ENCODE data around the gene RBM43. TPM values are rescaled to one million over a fixed set of nuclear protein-coding genes. Genes with fewer than 3 reads are reported as not detected.

The RBM43 gene
- total RNA-seq, 1 donor from 2014 or later: 4.8 TPM

DNA sequence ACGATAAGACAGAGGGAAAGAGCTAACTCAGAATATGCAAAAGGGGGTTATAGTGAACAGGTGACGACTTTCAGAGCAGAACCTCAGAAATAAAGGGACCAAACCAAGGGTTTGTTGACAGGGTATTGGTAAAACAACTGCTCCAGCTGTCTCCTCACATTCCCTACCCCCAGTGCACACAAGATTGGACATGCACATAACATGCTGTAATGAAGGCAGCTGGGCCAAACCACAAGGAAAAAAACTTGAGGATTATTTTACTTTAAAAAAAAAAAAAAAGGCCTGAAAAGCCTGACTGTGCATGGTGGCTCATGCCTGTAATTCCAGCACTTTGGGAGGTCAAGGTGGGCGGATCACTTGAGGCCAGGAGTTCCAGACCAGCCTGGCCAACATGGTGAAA lies 3.5 kb downstream of the RBM43 start:
- Mint-ChIP-seq H3K4me3 (no peak overlapping the region), H3K36me3 (ENCODE audit: low read depth) (peaks cover 22% of the 10 kb centered on the region), H3K9me3 (no peaks in the 10 kb centered on the region), H3K27ac (no peak overlapping the region), H3K4me1 (peaks cover 20% of the 10 kb centered on the region), H3K27me3 (no peaks in the 10 kb centered on the region)
- ATAC-seq (ENCODE audit: low read depth): no peak
- ChIA-PET POLR2A (no interaction called here), CTCF (interaction anchor here (0.8 kb wide), 1 partner anchor 19 kb away, joined by 3 read pairs; no protein-coding TSS in a partner anchor)
- DNase-seq: no peak
- intact Hi-C loops (cut with micrococcal nuclease): no loop called here
- TF ChIP-seq, protein P1, sequence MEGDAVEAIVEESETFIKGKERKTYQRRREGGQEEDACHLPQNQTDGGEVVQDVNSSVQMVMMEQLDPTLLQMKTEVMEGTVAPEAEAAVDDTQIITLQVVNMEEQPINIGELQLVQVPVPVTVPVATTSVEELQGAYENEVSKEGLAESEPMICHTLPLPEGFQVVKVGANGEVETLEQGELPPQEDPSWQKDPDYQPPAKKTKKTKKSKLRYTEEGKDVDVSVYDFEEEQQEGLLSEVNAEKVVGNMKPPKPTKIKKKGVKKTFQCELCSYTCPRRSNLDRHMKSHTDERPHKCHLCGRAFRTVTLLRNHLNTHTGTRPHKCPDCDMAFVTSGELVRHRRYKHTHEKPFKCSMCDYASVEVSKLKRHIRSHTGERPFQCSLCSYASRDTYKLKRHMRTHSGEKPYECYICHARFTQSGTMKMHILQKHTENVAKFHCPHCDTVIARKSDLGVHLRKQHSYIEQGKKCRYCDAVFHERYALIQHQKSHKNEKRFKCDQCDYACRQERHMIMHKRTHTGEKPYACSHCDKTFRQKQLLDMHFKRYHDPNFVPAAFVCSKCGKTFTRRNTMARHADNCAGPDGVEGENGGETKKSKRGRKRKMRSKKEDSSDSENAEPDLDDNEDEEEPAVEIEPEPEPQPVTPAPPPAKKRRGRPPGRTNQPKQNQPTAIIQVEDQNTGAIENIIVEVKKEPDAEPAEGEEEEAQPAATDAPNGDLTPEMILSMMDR (IDR thresholded peaks at IDR 0.05): no peak

DNA sequence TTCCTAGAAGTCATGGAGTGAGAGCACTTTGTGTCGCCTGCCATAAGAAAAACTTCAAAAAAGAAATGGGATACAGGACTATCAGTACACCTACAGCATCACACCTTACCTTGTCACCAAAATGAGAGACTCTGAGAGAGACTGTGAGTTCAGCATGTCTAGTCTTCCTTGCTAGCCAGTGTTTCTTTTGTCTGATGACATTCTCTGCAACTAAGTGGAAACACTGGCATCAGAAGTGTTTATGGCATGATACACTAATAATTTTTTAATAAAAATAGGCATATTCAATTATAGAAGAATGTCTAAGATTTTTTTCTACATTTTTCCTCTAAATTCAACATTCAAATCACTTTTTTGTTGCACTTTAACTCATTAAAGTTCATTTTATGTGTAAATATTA lies 9.0 kb downstream of the RBM43 start:
- Mint-ChIP-seq H3K4me1 (peaks cover 3% of the 10 kb centered on the region), H3K36me3 (ENCODE audit: low read depth) (peaks cover 63% of the 10 kb centered on the region), H3K27ac (no peak overlapping the region), H3K9me3 (peaks cover 11% of the 10 kb centered on the region), H3K4me3 (no peak overlapping the region), H3K27me3 (no peaks in the 10 kb centered on the region)
- CTCF ChIA-PET: no interaction called here
- POLR2A ChIA-PET: no interaction called here
- TF ChIP-seq, protein P1 (IDR thresholded peaks at IDR 0.05): no peak
- DNase-seq (no peak), ATAC-seq (ENCODE audit: low read depth) (no peak)
- intact Hi-C loops (cut with micrococcal nuclease): no loop called here

DNA sequence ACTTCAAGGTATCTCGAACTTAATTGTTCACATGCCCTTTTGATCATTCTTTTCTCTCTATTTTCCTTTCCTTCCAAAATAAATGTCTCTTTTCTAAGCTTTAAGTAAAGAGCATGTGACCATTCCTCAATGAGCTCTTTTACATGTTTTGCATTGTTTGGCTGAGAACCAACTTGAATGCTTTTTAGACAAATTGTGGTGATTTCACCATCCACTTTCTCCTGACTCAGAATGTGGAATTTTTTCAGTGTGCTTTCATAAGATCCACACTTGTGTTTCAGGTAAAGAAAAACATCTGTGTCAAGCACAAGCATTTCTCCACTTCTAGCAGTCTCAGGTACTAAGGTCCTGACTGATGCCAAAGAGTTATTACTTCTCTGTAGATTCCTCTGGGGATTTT lies 10.7 kb downstream of the RBM43 start:
- no peak for DNase-seq
- H3K27me3 Mint-ChIP-seq: no peaks in the 10 kb centered on the region
- intact Hi-C loops (cut with micrococcal nuclease): no loop called here
- H3K27ac Mint-ChIP-seq: no peak overlapping the region
- H3K4me3 Mint-ChIP-seq: no peak overlapping the region
- ChIA-PET POLR2A (interaction anchor here (1.6 kb wide), 1 partner anchor 11 kb away, joined by 4 read pairs; the partner anchor contains the start of gene RBM43), CTCF (no interaction called here)
- H3K36me3 Mint-ChIP-seq (ENCODE audit: low read depth): peaks cover 66% of the 10 kb centered on the region
- no peak for ATAC-seq (ENCODE audit: low read depth)
- TF ChIP-seq, protein P1 (IDR thresholded peaks at IDR 0.05): no peak
- H3K9me3 Mint-ChIP-seq: peaks cover 11% of the 10 kb centered on the region
- H3K4me1 Mint-ChIP-seq: no peaks in the 10 kb centered on the region

DNA sequence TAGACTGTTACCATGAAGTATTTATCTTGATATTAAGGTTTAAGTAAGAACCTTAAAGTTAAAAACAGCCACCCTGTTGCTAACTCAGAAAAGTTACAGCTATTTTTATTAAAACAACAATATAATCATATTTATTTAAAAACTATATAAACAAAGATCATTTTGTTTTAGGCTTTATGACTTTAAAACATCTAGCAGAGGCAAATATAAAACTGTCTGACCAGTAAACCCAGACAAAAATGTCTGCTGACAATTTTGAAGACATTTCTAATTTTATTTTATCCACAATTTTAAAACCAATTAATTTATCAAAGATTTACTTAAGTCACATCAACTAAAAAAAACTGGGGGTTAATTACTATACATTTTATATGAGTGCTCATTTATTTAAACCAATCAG lies 14.2 kb downstream of the RBM43 start:
- TF ChIP-seq, protein P1 (IDR thresholded peaks at IDR 0.05): no peak
- H3K27ac Mint-ChIP-seq: no peak overlapping the region
- ATAC-seq (ENCODE audit: low read depth): no peak
- H3K36me3 Mint-ChIP-seq (ENCODE audit: low read depth): peaks cover 52% of the 10 kb centered on the region
- peaks cover 18% of the 10 kb centered on the region for H3K9me3 Mint-ChIP-seq
- H3K4me1 Mint-ChIP-seq: no peaks in the 10 kb centered on the region
- ChIA-PET CTCF (no interaction called here), POLR2A (no interaction called here)
- DNase-seq: no peak
- H3K27me3 Mint-ChIP-seq: no peaks in the 10 kb centered on the region
- intact Hi-C loops (cut with micrococcal nuclease): no loop called here
- no peak overlapping the region for H3K4me3 Mint-ChIP-seq

DNA sequence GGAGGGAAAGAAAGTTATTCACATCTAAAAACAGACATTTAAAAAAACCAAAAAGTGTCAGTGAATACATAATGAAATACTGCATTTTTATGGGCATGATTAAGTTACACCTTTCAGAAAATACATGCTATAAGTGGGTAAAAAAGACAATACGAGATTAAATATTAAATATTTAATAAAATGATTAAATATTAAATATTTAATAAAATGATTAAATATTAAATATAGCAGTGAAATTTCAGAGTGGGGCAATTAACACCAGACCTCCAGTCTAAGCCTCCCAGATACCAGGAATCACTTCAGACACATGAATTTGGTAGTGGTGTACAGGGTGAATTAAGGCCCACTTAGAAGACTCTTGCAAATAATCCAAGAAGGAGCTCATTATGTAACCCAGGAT lies 15.5 kb downstream of the RBM43 start:
- Mint-ChIP-seq H3K9me3 (peaks cover 18% of the 10 kb centered on the region), H3K27me3 (no peaks in the 10 kb centered on the region), H3K27ac (no peak overlapping the region), H3K4me1 (no peaks in the 10 kb centered on the region), H3K36me3 (ENCODE audit: low read depth) (peaks cover 39% of the 10 kb centered on the region), H3K4me3 (no peak overlapping the region)
- CTCF ChIA-PET: no interaction called here
- no peak for DNase-seq
- intact Hi-C loops (cut with micrococcal nuclease): no loop called here
- TF ChIP-seq, protein P1 (IDR thresholded peaks at IDR 0.05): no peak
- ATAC-seq (ENCODE audit: low read depth): no peak
- POLR2A ChIA-PET: no interaction called here
